GM10248 (cell line): ENCODE measurements around the gene SLIT3.

ENCODE experiments used
- CTCF ChIA-PET: fragments of 300-600 bp; sonication (Branson Sonifier 250); formaldehyde crosslinking; extraction: SDS; loops from one replicate; lab custom pipeline; 2021; ENCODE audit warnings: antibody characterized with exemption; lab: Yijun Ruan, JAX
- POLR2A ChIA-PET: fragments of 350-650 bp; sonication (Branson Sonifier 250); formaldehyde crosslinking; extraction: SDS; loops from one replicate; lab custom pipeline; 2020; ENCODE audit warnings: antibody characterized with exemption; lab: Yijun Ruan, JAX
- DNase-seq: peaks from one replicate; pipeline ENCODE4 v3.0.0; 2012; ENCODE audit errors: extremely low spot score
- TF ChIP-seq, protein P1 (sequence below): IDR thresholded peaks from 2 replicates; pipeline ENCODE4 v1.5.1; 2012; ENCODE audit warnings: mild to moderate bottlenecking, low read depth; ENCODE audit errors: extremely low read depth, missing control alignments, control extremely low read depth

SLIT3 gene

DNA sequence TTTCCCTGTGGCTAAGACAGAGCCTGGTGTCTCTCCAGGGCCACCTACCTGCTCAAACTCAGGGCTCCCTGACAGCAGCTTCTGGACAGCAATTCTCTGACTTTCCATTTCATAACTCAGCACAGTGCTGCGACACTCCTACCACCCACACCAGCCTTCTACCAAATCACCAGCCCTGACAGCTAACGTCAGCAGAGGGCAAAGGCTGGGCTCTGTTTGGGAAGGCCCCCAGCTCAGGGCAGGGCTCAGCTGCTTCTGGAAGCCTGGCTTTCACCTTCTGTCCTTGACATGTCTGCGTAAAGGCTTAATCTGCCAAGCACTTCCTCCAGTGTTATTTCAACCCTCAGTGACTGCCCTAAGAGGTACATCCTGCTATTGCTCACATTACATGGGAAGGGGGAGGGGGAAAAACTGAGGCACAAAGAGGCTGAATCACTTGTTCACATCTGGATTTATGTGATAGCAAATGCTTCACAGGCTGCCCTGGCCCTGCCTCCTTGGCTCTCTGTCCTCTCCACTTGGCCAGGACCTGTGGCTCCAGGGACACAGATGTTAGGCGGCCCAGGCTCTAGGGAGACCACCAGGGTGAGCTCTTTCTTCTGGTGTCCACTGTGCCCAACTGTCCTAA, 619.3 kb downstream of the SLIT3 start:
- TF ChIP-seq, protein P1, sequence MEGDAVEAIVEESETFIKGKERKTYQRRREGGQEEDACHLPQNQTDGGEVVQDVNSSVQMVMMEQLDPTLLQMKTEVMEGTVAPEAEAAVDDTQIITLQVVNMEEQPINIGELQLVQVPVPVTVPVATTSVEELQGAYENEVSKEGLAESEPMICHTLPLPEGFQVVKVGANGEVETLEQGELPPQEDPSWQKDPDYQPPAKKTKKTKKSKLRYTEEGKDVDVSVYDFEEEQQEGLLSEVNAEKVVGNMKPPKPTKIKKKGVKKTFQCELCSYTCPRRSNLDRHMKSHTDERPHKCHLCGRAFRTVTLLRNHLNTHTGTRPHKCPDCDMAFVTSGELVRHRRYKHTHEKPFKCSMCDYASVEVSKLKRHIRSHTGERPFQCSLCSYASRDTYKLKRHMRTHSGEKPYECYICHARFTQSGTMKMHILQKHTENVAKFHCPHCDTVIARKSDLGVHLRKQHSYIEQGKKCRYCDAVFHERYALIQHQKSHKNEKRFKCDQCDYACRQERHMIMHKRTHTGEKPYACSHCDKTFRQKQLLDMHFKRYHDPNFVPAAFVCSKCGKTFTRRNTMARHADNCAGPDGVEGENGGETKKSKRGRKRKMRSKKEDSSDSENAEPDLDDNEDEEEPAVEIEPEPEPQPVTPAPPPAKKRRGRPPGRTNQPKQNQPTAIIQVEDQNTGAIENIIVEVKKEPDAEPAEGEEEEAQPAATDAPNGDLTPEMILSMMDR, result no peak
- CTCF ChIA-PET, result interaction anchor here (1.2 to 3.6 kb wide), 4 partner anchors 10 to 66 kb away, joined by 4 to 19 read pairs (median 10); no protein-coding TSS in a partner anchor
- no peak for DNase-seq
- POLR2A ChIA-PET, result no interaction called here

DNA sequence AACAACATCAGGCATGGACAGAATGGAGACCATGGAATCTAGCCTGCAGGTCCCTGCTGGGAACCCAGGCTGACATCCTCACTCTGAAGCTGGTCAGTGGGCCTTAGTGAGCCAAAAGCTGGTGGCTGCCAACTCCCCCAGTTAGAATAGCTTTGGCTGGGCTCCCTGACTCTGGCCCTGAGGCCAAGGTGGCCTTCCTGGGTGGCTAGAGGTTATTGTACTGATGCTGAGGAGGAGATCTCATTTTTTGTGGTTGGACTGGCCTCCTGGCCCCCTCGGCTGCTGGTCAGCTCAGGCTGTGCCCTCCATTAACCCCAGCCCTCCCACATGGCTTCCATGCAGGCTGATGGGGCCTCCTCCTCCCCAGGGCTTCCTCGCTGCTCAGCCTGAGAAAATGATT, 620.5 kb downstream of the SLIT3 start:
- CTCF ChIA-PET, result interaction anchor here (0.9 to 3.6 kb wide), 8 partner anchors 9 to 67 kb away, joined by 3 to 19 read pairs (median 4); no protein-coding TSS in a partner anchor
- TF ChIP-seq, protein P1, result no peak
- POLR2A ChIA-PET, result no interaction called here
- DNase-seq, result no peak

DNA sequence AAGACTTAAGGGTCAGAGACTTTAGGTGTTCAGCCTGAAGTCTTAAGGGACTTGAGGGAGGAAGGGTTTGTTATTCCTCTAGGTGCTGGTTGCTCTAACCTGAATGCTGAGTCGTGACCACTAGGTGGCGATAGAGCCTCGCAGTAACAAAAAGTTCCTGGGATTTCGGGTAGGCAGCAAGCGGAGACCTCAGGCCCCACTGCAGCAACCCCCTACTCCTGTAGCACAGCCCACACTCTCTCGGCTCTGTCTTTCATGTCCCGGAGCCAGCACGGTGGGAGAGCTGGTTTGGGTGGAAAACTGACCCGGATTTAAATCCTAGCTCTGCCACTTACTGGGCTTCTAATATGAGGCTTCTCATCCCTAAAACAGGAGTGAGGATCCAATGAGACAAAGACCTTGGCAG, 621.4 kb downstream of the SLIT3 start:
- CTCF ChIA-PET, result interaction anchor here (0.6 to 3.6 kb wide), 9 partner anchors 10 to 619 kb away, joined by 3 to 19 read pairs (median 3); no protein-coding TSS in a partner anchor
- POLR2A ChIA-PET, result no interaction called here
- TF ChIP-seq, protein P1, result peak; percentile 87
- peak; percentile 74 for DNase-seq

DNA sequence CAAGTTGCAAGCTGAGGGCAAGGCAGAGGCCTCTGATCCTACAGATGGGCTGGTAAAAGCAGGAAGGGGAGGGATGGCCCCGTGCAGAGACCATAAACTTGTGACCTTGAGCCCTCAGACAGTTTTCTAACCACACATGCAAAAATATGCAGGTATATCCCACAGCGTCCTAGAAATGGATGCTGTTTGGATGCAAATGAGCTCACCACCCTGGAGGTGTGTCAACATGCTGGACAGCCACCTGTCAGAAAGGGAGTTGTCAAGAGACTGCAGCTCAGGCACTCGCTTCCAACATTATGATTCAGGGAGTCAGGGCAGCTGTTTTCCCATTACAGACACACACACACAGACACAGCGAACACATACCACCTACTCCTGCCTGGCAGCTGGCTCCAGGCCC, 624.4 kb downstream of the SLIT3 start:
- TF ChIP-seq, protein P1, result no peak
- ChIA-PET POLR2A (no interaction called here), CTCF (interaction anchor here (2.2 kb wide), 1 partner anchor 20 kb away, joined by 4 read pairs; no protein-coding TSS in a partner anchor)
- DNase-seq, result no peak

DNA sequence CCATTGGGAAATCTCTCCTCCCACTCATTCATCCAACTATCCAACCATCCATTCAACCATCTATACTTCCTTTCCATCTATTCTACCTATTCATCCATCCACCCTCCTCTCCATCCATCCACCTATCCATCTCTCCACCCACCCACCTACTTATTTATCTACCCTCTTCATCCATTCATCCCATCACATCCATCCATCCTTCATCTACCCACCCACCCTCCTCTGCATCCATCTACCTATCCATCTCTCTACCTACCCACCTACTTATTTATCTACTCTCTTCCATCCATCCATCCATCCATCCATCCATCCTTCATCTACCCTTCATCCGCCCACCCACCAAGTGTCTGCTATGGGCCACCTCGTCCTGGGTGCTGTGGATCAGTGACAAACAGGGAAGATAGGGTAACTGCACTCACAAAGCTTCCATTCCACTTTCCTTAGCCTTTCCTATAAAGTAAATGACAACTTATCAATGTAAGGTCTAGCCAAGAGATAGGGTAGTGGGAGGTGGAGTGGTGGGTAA, 625.0 kb downstream of the SLIT3 start:
- ChIA-PET POLR2A (no interaction called here), CTCF (interaction anchor here (2.2 kb wide), 1 partner anchor 19 kb away, joined by 4 read pairs; no protein-coding TSS in a partner anchor)
- DNase-seq, result no peak
- TF ChIP-seq, protein P1, result no peak

DNA sequence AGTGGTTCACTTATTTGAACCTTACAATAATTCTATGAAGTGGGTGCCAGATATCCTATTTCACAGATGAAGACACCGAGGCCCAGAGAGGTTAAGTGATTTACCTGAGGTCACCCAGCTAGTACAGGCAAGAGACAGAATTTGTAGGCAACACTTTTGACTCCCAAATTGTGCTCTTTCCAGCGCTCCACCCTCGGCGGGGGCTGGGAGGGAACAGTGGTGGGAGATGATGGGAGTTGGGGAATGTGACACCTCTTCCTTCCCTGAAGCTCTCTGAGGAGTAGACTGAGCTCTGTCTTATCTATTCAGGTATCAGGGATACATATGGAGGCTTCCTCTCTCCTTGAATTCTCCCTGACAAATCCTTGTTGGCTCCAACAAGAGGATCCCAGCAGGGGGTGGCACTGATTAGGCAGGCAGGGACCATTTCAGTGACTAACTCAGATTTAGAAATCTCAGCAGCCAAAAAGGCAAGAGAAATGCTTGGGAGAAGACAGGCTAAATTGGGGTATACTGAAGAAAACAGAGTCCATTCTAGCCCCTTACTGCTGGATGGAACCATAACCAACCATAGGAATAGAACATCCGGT, 626.0 kb downstream of the SLIT3 start:
- ChIA-PET CTCF (no interaction called here), POLR2A (interaction anchor here (0.6 kb wide), 1 partner anchor 901 kb away, joined by 5 read pairs; no protein-coding TSS in a partner anchor)
- TF ChIP-seq, protein P1, result no peak
- no peak for DNase-seq
